ENCODE data around the gene RHNO1.

The RHNO1 gene

DNA sequence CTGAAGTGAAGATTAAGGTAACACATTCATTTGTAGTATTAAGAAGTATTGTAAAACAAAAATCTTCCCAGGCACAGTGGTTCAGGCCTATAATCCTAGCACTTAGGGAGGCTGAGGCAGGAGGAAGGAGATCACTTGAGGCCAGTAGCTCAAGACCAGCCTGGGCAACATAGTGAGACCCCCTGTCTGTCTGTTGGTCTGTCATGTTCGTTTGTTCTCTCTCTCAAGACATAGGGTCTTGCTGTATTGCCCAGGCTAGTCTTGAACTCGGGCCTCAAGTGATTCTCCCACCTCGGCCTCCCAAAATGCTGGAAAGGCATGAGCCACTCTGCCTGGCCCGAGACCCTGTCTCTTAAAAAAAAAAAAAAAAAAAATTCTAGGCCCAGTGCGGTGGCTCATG is 20.4 kb downstream of the RHNO1 start:
- ATAC-seq (ENCODE audit: insufficient read depth, low read depth) (no peak), DNase-seq (no peak)
- no peaks in the 10 kb centered on the region for H3K9me3 ChIP-seq (ENCODE audit: insufficient read depth, low read length, severe bottlenecking)
- no peak for TF ChIP-seq EZH2 (IDR thresholded peaks at IDR 0.05; ENCODE audit: borderline replicate concordance, low read depth, low read length, severe bottlenecking)
- H4K20me1 ChIP-seq (ENCODE audit: insufficient read depth, low read length) = no peaks in the 10 kb centered on the region
- no peak overlapping the region for H3K4me2 ChIP-seq (ENCODE audit: insufficient read depth, low read length)
- H3K27ac ChIP-seq (ENCODE audit: low read length) = no peak overlapping the region
- H2AFZ ChIP-seq (ENCODE audit: low read depth, low read length) = no peak overlapping the region
- H3K36me3 ChIP-seq (ENCODE audit: insufficient read depth, low read length) = no peaks in the 10 kb centered on the region
- H3K79me2 ChIP-seq (ENCODE audit: insufficient read depth, low read length) = peaks cover 15% of the 10 kb centered on the region
- no peak overlapping the region for H3K9ac ChIP-seq (ENCODE audit: low read depth, low read length)
- no peaks in the 10 kb centered on the region for H3K27me3 ChIP-seq (ENCODE audit: insufficient read depth, low read length, poor library complexity)
- H3K4me1 ChIP-seq (ENCODE audit: insufficient read depth, low read length) = peaks cover 4% of the 10 kb centered on the region; the same call in 1 of the 2 replicates
- H3K4me3 ChIP-seq (ENCODE audit: low read depth in 1 of 2, low read length in 2 of 2) = no peak overlapping the region

DNA sequence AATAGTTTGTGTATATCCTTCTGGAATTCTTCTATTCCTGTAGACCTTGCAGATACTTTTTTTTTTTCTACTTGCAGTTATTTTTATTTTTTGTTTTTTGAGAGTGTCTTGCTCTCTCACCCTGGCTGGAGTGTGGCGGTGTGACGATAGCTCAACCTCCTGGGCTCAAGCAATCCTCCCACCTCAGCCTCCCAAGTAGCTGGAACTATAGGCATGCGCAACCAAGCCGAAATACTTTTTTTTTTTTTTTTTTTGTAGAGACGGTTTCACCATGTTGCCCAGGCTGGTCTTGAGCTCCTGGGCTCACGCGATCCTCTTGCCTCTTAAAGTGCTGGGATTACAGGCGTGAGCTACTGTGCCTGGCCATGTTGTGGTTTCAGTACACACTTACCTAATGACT is 23.6 kb downstream of the RHNO1 start:
- H2AFZ ChIP-seq (ENCODE audit: low read depth, low read length) = no peak overlapping the region
- H3K9ac ChIP-seq (ENCODE audit: low read depth, low read length) = no peak overlapping the region
- no peak overlapping the region for H3K4me2 ChIP-seq (ENCODE audit: insufficient read depth, low read length)
- no peak overlapping the region for H3K4me3 ChIP-seq (ENCODE audit: low read depth in 1 of 2, low read length in 2 of 2)
- ATAC-seq (ENCODE audit: insufficient read depth, low read depth) (no peak), DNase-seq (no peak)
- H3K79me2 ChIP-seq (ENCODE audit: insufficient read depth, low read length) = peaks cover 10% of the 10 kb centered on the region; the same call in 1 of the 2 replicates
- no peaks in the 10 kb centered on the region for H4K20me1 ChIP-seq (ENCODE audit: insufficient read depth, low read length)
- no peaks in the 10 kb centered on the region for H3K36me3 ChIP-seq (ENCODE audit: insufficient read depth, low read length)
- H3K9me3 ChIP-seq (ENCODE audit: insufficient read depth, low read length, severe bottlenecking) = no peaks in the 10 kb centered on the region
- H3K27me3 ChIP-seq (ENCODE audit: insufficient read depth, low read length, poor library complexity) = no peaks in the 10 kb centered on the region
- no peak overlapping the region for H3K27ac ChIP-seq (ENCODE audit: low read length)
- TF ChIP-seq EZH2 (IDR thresholded peaks at IDR 0.05; ENCODE audit: borderline replicate concordance, low read depth, low read length, severe bottlenecking) = no peak
- TF ChIP-seq, protein P1, sequence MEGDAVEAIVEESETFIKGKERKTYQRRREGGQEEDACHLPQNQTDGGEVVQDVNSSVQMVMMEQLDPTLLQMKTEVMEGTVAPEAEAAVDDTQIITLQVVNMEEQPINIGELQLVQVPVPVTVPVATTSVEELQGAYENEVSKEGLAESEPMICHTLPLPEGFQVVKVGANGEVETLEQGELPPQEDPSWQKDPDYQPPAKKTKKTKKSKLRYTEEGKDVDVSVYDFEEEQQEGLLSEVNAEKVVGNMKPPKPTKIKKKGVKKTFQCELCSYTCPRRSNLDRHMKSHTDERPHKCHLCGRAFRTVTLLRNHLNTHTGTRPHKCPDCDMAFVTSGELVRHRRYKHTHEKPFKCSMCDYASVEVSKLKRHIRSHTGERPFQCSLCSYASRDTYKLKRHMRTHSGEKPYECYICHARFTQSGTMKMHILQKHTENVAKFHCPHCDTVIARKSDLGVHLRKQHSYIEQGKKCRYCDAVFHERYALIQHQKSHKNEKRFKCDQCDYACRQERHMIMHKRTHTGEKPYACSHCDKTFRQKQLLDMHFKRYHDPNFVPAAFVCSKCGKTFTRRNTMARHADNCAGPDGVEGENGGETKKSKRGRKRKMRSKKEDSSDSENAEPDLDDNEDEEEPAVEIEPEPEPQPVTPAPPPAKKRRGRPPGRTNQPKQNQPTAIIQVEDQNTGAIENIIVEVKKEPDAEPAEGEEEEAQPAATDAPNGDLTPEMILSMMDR (IDR thresholded peaks at IDR 0.05; ENCODE audit: borderline replicate concordance, extremely low read depth, low read length, poor library complexity, severe bottlenecking) = no peak
- H3K4me1 ChIP-seq (ENCODE audit: insufficient read depth, low read length) = no peaks in the 10 kb centered on the region

DNA sequence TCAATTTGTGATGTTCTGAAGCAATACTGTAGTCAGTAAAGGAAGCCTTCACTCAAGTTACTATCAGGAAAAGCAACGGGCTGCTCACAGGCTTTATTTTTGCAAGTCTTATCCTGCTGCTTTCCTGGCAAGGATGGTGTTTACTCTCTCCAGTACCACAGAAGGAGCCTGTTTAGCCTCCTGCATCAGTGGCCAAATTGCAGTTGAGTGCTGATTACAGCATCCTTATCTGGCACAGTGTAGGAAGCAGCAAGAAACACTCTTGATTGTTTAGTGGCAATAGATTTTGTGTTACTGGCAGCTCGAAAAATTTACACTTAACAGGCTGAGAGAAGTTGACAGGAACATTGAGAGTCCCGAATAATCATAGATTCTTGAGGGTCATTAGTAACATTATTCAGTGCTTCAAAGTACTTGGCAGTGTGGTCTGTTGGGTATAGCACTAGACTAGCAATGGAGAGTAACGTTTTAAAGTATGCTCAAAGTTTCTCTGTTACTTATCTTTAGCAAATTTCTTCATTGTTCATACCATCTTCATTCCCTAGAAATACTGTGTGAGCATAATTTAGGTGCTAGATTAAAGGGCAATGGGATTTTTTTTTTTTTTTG is 25.4 kb downstream of the RHNO1 start:
- no peaks in the 10 kb centered on the region for H3K36me3 ChIP-seq (ENCODE audit: insufficient read depth, low read length)
- H3K4me1 ChIP-seq (ENCODE audit: insufficient read depth, low read length) = no peaks in the 10 kb centered on the region
- peaks cover 12% of the 10 kb centered on the region; the same call in 1 of the 2 replicates for H3K79me2 ChIP-seq (ENCODE audit: insufficient read depth, low read length)
- H3K27me3 ChIP-seq (ENCODE audit: insufficient read depth, low read length, poor library complexity) = no peaks in the 10 kb centered on the region
- TF ChIP-seq EZH2 (IDR thresholded peaks at IDR 0.05; ENCODE audit: borderline replicate concordance, low read depth, low read length, severe bottlenecking) = no peak
- TF ChIP-seq, protein P1 (IDR thresholded peaks at IDR 0.05; ENCODE audit: borderline replicate concordance, extremely low read depth, low read length, poor library complexity, severe bottlenecking) = no peak
- ATAC-seq (ENCODE audit: insufficient read depth, low read depth) = no peak
- DNase-seq = no peak
- no peak overlapping the region for H3K27ac ChIP-seq (ENCODE audit: low read length)
- H2AFZ ChIP-seq (ENCODE audit: low read depth, low read length) = no peak overlapping the region
- H3K4me3 ChIP-seq (ENCODE audit: low read depth in 1 of 2, low read length in 2 of 2) = no peak overlapping the region
- H4K20me1 ChIP-seq (ENCODE audit: insufficient read depth, low read length) = no peaks in the 10 kb centered on the region
- H3K4me2 ChIP-seq (ENCODE audit: insufficient read depth, low read length) = no peak overlapping the region
- no peaks in the 10 kb centered on the region for H3K9me3 ChIP-seq (ENCODE audit: insufficient read depth, low read length, severe bottlenecking)
- H3K9ac ChIP-seq (ENCODE audit: low read depth, low read length) = no peak overlapping the region

DNA sequence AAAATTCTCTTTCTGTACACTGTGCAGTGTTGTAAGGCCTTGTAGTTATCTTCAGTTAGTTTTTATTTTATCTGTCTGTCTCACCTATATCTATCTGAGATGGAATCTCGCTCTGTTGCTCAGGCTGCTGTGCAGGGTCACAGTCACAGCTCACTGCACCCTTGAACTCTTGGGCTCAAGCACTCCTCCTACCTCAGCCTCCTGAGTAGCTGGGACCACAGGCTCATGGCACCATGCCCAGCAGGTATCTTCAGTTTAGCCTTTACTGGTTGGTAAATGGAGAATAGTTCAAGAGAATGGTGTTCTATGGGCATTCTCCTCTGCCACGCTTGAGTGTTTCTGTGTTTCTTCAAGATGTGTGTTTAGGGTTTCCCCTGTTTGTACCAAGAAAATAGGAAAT is 27.2 kb downstream of the RHNO1 start:
- Histone ChIP-seq H3K9ac (ENCODE audit: low read depth, low read length) (no peak overlapping the region), H2AFZ (ENCODE audit: low read depth, low read length) (no peak overlapping the region), H3K4me1 (ENCODE audit: insufficient read depth, low read length) (no peaks in the 10 kb centered on the region), H3K36me3 (ENCODE audit: insufficient read depth, low read length) (no peaks in the 10 kb centered on the region), H3K4me3 (ENCODE audit: low read depth in 1 of 2, low read length in 2 of 2) (no peak overlapping the region), H3K9me3 (ENCODE audit: insufficient read depth, low read length, severe bottlenecking) (no peaks in the 10 kb centered on the region), H3K27me3 (ENCODE audit: insufficient read depth, low read length, poor library complexity) (no peaks in the 10 kb centered on the region), H3K27ac (ENCODE audit: low read length) (no peak overlapping the region), H3K4me2 (ENCODE audit: insufficient read depth, low read length) (no peak overlapping the region), H3K79me2 (ENCODE audit: insufficient read depth, low read length) (peaks cover 8% of the 10 kb centered on the region; the same call in 1 of the 2 replicates), H4K20me1 (ENCODE audit: insufficient read depth, low read length) (no peaks in the 10 kb centered on the region; the same call in 1 of the 2 replicates)
- DNase-seq (no peak), ATAC-seq (ENCODE audit: insufficient read depth, low read depth) (no peak)
- TF ChIP-seq, protein P1 (IDR thresholded peaks at IDR 0.05; ENCODE audit: borderline replicate concordance, extremely low read depth, low read length, poor library complexity, severe bottlenecking) = no peak
- no peak for TF ChIP-seq EZH2 (IDR thresholded peaks at IDR 0.05; ENCODE audit: borderline replicate concordance, low read depth, low read length, severe bottlenecking)
